Measurements from ENCODE around the gene ACAA2. TPM values are rescaled to one million over a fixed set of nuclear protein-coding genes. Genes with fewer than 3 reads are reported as not detected.
A peak's percentile ranks its signal among the peaks of the same experiment; 100 is the strongest.

ACAA2 gene, protein sequence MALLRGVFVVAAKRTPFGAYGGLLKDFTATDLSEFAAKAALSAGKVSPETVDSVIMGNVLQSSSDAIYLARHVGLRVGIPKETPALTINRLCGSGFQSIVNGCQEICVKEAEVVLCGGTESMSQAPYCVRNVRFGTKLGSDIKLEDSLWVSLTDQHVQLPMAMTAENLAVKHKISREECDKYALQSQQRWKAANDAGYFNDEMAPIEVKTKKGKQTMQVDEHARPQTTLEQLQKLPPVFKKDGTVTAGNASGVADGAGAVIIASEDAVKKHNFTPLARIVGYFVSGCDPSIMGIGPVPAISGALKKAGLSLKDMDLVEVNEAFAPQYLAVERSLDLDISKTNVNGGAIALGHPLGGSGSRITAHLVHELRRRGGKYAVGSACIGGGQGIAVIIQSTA
- 100 to 1,000 TPM; 181 to 426 (median 203) TPM for polyA plus RNA-seq

DNA sequence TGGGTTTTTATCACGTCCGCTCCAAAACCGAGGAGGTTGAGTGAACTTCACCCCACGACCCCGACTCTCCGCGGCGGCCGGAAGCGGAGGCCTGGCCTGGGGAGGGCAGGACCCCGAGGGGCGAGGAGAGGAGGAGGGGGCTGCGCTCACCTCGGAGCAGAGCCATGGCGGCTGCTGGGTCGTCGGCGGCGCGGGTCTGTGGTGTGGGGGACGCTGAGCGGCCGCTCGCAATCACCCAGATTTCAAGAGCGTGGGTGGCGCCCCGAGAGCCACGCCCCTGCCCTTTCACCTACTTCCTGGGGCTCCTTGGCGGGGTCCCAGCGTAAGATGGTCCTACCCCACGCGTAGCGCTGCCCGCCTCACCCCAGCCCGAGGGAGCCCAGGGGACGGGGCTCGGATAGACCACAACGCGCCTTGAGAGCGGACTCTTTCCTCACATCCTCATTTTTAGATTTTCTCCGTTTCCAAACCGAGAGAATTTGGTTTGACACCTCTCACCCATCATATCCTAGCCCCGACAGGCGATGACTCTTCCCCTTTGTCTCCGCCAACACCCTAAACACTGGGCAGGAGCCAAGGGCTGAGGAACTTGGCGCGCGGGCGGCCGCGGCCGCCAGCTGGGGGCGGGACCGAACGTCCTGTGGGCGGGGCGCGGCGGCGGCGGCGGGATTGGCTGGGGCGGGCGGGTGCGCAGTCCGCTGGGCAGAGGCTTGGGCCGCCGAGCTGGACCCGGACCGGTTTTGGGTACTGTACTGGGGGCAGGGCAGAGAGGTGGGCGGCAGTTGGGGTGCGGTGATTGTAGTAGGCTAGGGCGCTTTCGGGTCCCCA, at the start of gene ACAA2:
Gene ACAA2, minus strand, starts transcription at position 215 of the 828 bp plus-strand sequence. Its CDS starts 49 bp downstream, at position 166.
- Mint-ChIP-seq H3K4me3 (peak within 1 kb of the TSS; percentile 97 to 100 (median 98)), H3K27ac (peak within 1 kb of the TSS; percentile 89 to 99 (median 95)), H3K36me3 (peaks cover 11 to 22% (median 18%) of the 10 kb centered on the region in 3 donors), H3K27me3 (ENCODE audit: low read depth in 3 of 3) (peaks cover 0 to 15% (median 7%) of the 10 kb centered on the region in 3 donors), H3K9me3 (peaks cover 1 to 10% (median 5%) of the 10 kb centered on the region in 6 donors), H3K4me1 (peaks cover 74 to 92% of the 10 kb centered on the region in 2 donors)
- DNase-seq: peak; percentile 85 to 88 (median 87)

- no peaks in the 10 kb centered on the region for H3K9me3 Mint-ChIP-seq
- no peak for DNase-seq
- H3K27me3 Mint-ChIP-seq (ENCODE audit: low read depth in 3 of 3): peaks cover 0 to 8% (median 3%) of the 10 kb centered on the region in 3 donors
- no peak overlapping the region for H3K4me3 Mint-ChIP-seq
- H3K27ac Mint-ChIP-seq: no peak overlapping the region
- peaks cover 3 to 6% of the 10 kb centered on the region in 2 donors for H3K4me1 Mint-ChIP-seq
- no peaks in the 10 kb centered on the region for H3K36me3 Mint-ChIP-seq
Observed at GRCh38 chr18:49862656-49863385, 49.5 kb upstream of the ACAA2 start.

DNA sequence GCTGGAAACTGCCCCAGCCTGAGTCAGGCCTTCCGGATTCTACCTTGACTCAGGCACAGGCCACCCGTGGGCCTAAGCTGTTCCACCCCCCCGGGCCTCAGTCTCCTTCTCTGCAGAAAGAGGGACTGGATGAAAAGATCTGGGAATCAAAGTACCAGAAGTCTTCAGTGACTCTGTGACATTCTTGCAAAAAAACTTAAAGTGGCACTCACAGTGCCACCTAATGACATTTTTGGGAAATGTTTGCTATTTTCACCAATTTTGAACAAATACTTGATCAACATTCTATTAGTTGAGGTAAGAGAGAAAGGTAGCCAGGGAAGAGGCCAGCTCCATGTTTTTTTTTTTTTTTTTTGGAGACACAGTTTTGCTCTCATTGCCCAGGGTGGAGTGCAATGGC, 48.3 kb upstream of the ACAA2 start:
- peak in 1 of 3 donors; percentile 19 for DNase-seq
- H3K27me3 Mint-ChIP-seq (ENCODE audit: low read depth in 3 of 3): peaks cover 0 to 8% (median 3%) of the 10 kb centered on the region in 3 donors
- no peaks in the 10 kb centered on the region for H3K36me3 Mint-ChIP-seq
- peaks cover 3 to 6% of the 10 kb centered on the region in 2 donors for H3K4me1 Mint-ChIP-seq
- H3K4me3 Mint-ChIP-seq: no peak overlapping the region
- no peak overlapping the region for H3K27ac Mint-ChIP-seq
- H3K9me3 Mint-ChIP-seq: no peaks in the 10 kb centered on the region

DNA sequence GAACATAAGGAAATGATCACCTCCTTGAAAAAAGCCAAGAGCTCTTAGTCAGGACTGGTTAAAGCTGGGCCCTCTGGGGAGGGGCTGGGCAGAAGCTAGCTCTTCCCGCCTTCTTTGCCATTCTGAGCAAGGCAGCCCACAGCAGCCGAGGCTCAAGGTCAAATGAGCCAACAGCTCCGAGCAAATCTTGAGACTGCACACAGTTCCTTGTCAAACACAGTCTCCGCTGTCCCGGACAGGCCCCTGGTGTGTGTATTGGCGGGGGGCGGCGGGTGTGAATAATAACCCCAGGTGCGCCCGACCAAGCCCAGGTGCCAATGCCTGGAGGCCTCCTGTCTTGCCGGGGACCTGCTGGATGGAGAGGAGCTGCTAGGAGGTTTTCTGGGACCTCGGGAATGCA, 46.4 kb upstream of the ACAA2 start:
- Mint-ChIP-seq H3K36me3 (no peaks in the 10 kb centered on the region), H3K9me3 (no peaks in the 10 kb centered on the region), H3K4me3 (no peak overlapping the region), H3K27me3 (ENCODE audit: low read depth in 3 of 3) (peaks cover 0 to 8% (median 3%) of the 10 kb centered on the region in 3 donors), H3K4me1 (peaks cover 3 to 6% of the 10 kb centered on the region in 2 donors), H3K27ac (no peak overlapping the region)
- no peak for DNase-seq

GRCh38 chr18:49859021-49859359, 45.7 kb upstream of the ACAA2 start:
- H3K9me3 Mint-ChIP-seq: no peaks in the 10 kb centered on the region

GRCh38 chr18:49858309-49859020, 45.1 kb upstream of the ACAA2 start:
- Mint-ChIP-seq H3K4me3 (no peak overlapping the region), H3K27ac (no peak overlapping the region), H3K4me1 (peaks cover 3 to 6% of the 10 kb centered on the region in 2 donors), H3K36me3 (no peaks in the 10 kb centered on the region), H3K9me3 (no peaks in the 10 kb centered on the region), H3K27me3 (ENCODE audit: low read depth in 3 of 3) (peaks cover 0 to 8% (median under 1%) of the 10 kb centered on the region in 3 donors)
- DNase-seq: peak; percentile 39 to 58 (median 54)

More at GRCh38 chr18:49859021-49859359, 45.7 kb upstream of the ACAA2 start:
- H3K4me1 Mint-ChIP-seq: peaks cover 3 to 6% of the 10 kb centered on the region in 2 donors
- H3K4me3 Mint-ChIP-seq: no peak overlapping the region
- H3K36me3 Mint-ChIP-seq: no peaks in the 10 kb centered on the region
- no peak overlapping the region for H3K27ac Mint-ChIP-seq
- H3K27me3 Mint-ChIP-seq (ENCODE audit: low read depth in 3 of 3): peaks cover 0 to 8% (median 3%) of the 10 kb centered on the region in 3 donors
- DNase-seq: peak in 1 of 3 donors; percentile 7

DNA sequence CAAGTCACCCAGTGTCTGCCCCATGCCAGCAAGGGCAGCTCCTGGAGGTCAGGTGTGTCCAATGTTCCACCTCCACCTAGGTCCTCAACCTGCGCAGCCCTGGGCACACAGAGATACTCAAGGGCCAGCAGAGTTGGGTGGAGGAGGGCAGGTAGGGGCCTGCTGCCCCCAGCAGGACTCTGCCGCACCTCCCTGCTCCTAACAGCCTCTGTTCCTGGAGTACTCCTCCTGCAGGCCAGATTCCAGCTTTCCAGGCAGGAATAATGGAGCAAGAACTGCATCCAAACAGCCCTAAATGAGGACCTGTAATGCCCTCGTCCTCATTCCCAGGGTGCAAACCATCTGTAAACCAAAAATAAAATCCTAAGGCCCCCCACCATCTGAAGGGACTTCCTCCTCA, 44.4 kb upstream of the ACAA2 start:
- H3K36me3 Mint-ChIP-seq: no peaks in the 10 kb centered on the region
- no peak overlapping the region for H3K27ac Mint-ChIP-seq
- H3K9me3 Mint-ChIP-seq: no peaks in the 10 kb centered on the region

DNA sequence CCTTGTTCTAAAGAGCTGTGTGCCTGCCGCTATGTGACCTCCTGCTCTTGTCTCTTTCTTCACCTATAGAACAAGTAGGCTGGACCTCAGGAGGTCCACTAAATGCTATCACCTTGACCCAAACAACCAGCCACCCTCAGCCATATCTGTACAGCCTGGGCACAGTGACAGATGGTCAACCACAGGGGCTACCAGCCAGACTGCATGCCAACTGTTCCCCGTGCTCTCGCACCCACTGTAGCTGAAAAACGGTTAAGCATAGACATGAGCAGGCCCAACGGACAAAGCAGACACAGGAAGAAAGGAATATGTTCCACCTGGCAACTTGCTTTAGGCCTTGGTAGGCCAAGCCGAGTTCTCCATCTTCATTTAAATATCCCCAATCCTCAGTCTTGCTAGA, 43.2 kb upstream of the ACAA2 start:
- peaks cover 3 to 6% of the 10 kb centered on the region in 2 donors for H3K4me1 Mint-ChIP-seq
- DNase-seq: no peak
- H3K36me3 Mint-ChIP-seq: no peaks in the 10 kb centered on the region
- H3K27me3 Mint-ChIP-seq (ENCODE audit: low read depth in 3 of 3): peaks cover 0 to 5% (median 0%) of the 10 kb centered on the region in 3 donors
- H3K9me3 Mint-ChIP-seq: peaks cover 0 to 1% (median 0%) of the 10 kb centered on the region in 6 donors
- no peak overlapping the region for H3K4me3 Mint-ChIP-seq
- peak overlapping the region in 1 of 6 donors; percentile 47 for H3K27ac Mint-ChIP-seq

More for the DNA sequence above, 44.4 kb upstream of the ACAA2 start:
- H3K4me3 Mint-ChIP-seq: no peak overlapping the region
- no peak for DNase-seq
- peaks cover 0 to 7% (median 0%) of the 10 kb centered on the region in 3 donors for H3K27me3 Mint-ChIP-seq (ENCODE audit: low read depth in 3 of 3)
- H3K4me1 Mint-ChIP-seq: peaks cover 3 to 6% of the 10 kb centered on the region in 2 donors

- H3K36me3 Mint-ChIP-seq: no peaks in the 10 kb centered on the region
- peaks cover 0 to 1% (median 0%) of the 10 kb centered on the region in 6 donors for H3K9me3 Mint-ChIP-seq
- H3K27me3 Mint-ChIP-seq (ENCODE audit: low read depth in 3 of 3): peaks cover 0 to 5% (median 0%) of the 10 kb centered on the region in 3 donors
- DNase-seq: no peak
- H3K4me3 Mint-ChIP-seq: no peak overlapping the region
- peaks cover 3 to 6% of the 10 kb centered on the region in 2 donors for H3K4me1 Mint-ChIP-seq
- no peak overlapping the region for H3K27ac Mint-ChIP-seq
Observed at GRCh38 chr18:49855711-49856415, 42.5 kb upstream of the ACAA2 start.

DNA sequence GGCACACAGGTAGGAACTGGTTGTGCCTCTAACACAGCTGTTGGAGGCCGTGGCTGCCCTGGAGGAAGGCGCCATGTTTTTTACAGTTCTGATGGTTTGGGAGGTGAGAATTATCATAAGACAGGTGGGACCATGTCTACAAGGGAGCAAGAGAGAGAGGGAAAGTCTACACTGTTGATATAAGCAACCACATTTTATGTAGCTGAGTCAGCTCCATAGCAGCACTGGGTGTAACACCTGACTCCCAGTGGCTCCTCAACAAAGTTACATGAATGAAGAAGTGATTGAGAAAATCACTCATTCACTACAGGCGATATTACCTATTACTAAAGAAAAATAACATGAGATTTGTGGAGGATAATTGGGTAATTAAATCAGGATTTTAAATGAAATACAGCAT, 41.3 kb upstream of the ACAA2 start:
- Mint-ChIP-seq H3K9me3 (peaks cover 0 to 1% (median 0%) of the 10 kb centered on the region in 6 donors), H3K27me3 (ENCODE audit: low read depth in 3 of 3) (peaks cover 0 to 5% (median 0%) of the 10 kb centered on the region in 3 donors), H3K27ac (no peak overlapping the region), H3K36me3 (no peaks in the 10 kb centered on the region), H3K4me1 (peaks cover 3 to 6% of the 10 kb centered on the region in 2 donors), H3K4me3 (no peak overlapping the region)
- no peak for DNase-seq

DNA sequence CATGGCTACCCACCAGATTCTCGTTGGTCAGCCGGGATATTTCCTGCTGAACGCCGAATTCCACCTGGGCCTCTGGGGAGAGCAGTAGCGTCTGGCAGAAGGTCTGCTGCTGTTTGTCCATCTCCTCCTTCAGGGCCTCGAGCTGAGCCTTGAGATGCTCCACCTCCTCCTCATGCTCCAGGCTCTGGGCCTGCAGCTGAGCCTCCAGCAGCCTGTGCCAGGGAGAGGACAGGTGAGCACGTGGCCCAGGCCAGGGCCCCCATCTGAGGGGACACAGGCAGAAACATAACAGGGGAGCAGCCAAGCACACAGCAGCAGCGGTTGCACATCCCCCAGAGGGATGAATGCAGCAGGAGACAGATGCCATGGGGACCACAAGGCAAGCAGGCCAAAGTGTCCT, 40.1 kb upstream of the ACAA2 start:
- Mint-ChIP-seq H3K36me3 (no peaks in the 10 kb centered on the region), H3K4me3 (no peak overlapping the region), H3K4me1 (peaks cover 1 to 3% of the 10 kb centered on the region in 2 donors), H3K27me3 (ENCODE audit: low read depth in 3 of 3) (peaks cover 0 to 4% (median under 1%) of the 10 kb centered on the region in 3 donors), H3K27ac (no peak overlapping the region), H3K9me3 (peaks cover 0 to 1% (median 0%) of the 10 kb centered on the region in 6 donors)
- no peak for DNase-seq

- Mint-ChIP-seq H3K4me1 (peaks cover 0 to 4% of the 10 kb centered on the region in 2 donors), H3K27me3 (ENCODE audit: low read depth in 3 of 3) (peaks cover 0 to 8% (median 0%) of the 10 kb centered on the region in 3 donors), H3K9me3 (peaks cover 0 to 1% (median 0%) of the 10 kb centered on the region in 6 donors), H3K36me3 (no peaks in the 10 kb centered on the region), H3K4me3 (no peak overlapping the region), H3K27ac (peak overlapping the region in 1 of 6 donors; percentile 3)
- DNase-seq: no peak
Observed at GRCh38 chr18:49853011-49853410, 39.7 kb upstream of the ACAA2 start.
